Stimulated activated naive CD8-positive, alpha-beta T cell treated with anti-CD3 and anti-CD28 coated beads, Interleukin-15, Interleukin-2, amounts not matched to agents 100 U/mL and 50 U/mL, for 24 hours (primary cell): ENCODE results near the gene BTK.

Experiments used
- ATAC-seq: fragments of 150-1000 bp; cut with Tn5 transposase; one replicate; pipeline ENCODE4 v1.10.0; 2021
- DNase-seq: peaks from one replicate; pipeline ENCODE4 v3.0.0; 2021

Gene BTK

DNA sequence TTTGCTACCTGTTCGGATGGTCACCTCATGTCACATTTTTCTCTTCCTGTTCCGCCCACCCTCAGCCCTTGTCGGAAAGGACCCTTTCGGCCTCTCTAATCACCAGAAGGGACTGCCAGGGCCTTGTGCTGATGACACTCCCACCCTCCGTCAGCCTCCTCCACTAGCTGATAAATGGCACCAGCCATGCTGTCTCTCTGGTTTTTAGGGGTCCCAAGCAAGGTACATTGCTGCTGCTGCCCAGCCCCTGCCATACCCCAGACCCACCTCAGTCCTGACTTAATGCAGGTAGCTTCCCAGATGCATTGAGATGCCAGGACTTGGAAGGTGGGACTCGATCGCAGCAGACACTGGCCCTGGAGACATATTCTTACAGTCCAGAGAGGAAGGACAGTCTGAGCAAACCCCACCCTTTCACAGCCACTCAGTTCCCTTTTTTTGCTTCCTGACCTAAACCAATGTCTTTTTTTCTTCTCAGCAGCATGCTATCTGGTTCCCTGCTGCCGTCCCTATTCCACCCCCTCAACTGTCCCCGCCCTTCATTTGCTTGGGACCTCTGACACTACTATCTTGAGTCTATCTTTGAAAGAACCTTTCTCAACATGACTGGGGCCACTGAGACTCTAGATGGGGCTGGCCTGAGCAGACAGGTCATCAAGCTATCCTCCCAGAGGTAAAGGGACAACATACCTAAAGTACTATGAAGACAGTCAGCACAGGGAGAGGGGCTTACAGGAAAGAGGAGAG is at the start of gene BTK:
TSS of gene BTK (minus strand) at position 397 of the 747 bp plus-strand sequence. CDS start 10,907 bp downstream, outside the sequence.
- ATAC-seq (no peak), DNase-seq (no peak)

DNA sequence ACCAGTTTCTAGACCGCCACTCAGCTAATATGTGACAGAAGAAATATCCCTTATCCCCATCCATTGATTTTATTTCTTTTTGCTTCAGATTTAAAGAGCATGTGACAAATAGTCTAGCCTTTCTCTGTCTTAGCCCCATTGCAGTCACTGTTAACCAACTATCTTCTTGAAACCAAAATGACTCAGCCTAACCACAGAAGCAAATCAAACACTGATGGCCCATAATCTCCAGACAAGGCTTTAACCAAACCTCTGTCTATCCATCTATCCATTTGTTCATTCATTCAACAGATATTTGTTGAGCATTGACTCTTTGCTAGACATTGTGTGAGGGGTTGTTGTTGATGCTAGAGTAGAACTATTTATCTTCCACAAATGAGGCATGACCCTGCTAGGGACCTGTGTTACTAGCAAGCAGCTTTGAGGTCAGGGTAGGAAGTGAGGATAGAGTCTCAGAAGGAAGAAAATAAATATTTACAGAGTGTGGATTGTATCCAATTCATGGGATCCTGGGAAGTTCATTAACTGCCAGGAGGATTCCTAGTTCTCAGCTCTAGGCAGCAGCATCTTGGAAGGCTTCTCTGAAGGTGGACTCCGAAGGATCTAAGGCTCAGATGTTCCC is 44.6 kb upstream of the BTK start:
- ATAC-seq (peak; percentile 96), DNase-seq (no peak)

- no peak for DNase-seq
- ATAC-seq: peak; percentile 66
Measured at GRCh38 chrX:101429934-101430333, 43.9 kb upstream of the BTK start.

- no peak for ATAC-seq
Measured at GRCh38 chrX:101427954-101428353, 42.0 kb upstream of the BTK start.

GRCh38 chrX:101419489-101419888 is 33.5 kb upstream of the BTK start:
- DNase-seq: no peak
- ATAC-seq: no peak

More at GRCh38 chrX:101427954-101428353, 42.0 kb upstream of the BTK start:
- no peak for DNase-seq

- DNase-seq (peak; percentile 58), ATAC-seq (peak; percentile 48)
Measured at GRCh38 chrX:101417981-101418841, 32.2 kb upstream of the BTK start.

DNA sequence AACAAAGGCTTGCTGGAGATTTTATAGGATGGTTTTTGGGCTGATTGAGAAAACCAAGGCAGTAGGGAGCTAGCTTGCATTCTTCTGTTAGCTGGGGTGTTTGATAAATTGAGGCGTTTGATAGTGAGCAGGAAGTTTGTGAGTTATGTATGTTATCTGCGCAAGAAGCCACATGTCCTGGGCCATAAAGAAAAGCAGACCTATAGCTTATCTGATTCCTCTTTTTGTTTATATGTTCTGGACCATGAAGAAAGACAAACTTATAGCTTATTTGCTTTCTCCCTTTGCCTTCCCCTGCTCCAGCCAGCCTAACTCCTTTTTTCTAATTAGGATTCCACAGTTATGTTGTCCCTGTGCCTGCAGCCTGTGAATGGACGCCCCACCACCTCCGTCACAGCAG is 31.2 kb upstream of the BTK start:
- DNase-seq (no peak), ATAC-seq (no peak)

GRCh38 chrX:101416691-101417090 is 30.7 kb upstream of the BTK start:
- DNase-seq: no peak
- no peak for ATAC-seq

DNA sequence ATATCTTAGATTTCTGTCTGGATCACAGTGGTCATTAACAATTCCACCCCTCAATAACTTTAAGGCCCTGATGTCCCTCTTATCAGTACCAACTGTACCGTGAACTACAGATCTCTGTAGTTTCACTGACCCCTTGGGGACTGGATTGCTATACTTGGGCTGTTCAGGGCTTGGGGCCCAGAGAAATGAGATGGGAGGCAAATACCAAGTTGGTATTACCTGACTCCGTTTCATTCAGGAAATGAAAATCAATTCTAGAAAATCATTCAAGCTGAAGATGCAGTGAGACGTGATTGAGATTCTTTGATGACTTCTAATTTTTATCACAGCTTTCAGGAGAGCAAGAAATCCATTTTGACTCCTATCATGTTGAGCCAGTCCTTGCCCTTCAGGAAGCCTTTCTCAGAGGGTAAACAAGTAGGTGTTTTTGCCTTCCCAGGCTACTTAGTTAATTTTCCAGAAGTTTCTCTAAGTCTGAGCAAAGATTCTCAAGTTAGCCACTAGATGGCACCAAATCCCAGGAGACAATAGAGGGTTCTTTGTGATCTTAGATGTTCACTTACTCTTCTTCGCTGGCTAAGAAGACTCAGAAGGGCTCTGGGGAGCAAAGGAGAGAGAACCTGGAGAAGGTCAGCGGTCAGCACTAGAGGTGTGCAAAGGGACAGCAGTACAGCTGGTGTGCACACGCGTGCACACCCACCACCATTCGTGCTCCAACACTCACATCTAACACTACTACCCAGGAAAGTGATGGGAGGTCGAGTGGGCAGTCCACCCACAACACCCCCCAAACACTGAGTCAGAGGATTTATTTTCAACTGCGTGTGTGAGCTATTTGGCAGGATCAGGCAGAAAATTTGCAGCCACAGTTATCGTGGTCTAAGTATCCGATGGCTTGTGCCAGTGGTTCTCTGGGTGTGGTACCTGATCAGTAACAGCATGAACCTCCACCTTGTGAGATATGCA is 29.5 kb upstream of the BTK start:
- peak; percentile 71 for ATAC-seq
- no peak for DNase-seq

- DNase-seq (no peak), ATAC-seq (no peak)
Measured at GRCh38 chrX:101411984-101412383, 26.0 kb upstream of the BTK start.

DNA sequence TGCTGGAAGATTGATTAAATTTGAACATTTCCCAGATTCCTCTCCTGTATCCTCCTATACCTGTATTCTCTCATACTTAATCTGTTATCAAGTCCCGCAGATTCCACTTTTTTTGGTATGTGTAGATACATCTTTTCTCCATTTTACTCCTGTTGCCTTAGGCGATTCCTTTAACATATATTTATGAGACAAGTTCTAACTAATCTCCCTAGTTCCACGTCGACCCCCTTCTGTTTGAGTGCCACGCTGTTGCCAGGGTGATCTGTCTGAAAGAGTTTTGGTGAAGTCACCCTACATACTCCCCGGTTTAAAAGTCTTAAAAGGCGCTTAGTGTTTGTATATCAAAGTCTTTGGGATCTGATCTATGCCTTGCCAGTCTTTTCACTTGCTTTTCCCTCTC is 24.5 kb upstream of the BTK start:
- ATAC-seq: no peak
- no peak for DNase-seq

- no peak for DNase-seq
- ATAC-seq: no peak
Measured at GRCh38 chrX:101409043-101409442, 23.1 kb upstream of the BTK start.

GRCh38 chrX:101408532-101408841 is 22.5 kb upstream of the BTK start:
- ATAC-seq (no peak), DNase-seq (no peak)

- DNase-seq (peak; percentile 83), ATAC-seq (peak; percentile 97)
Measured at GRCh38 chrX:101407748-101408531, 21.9 kb upstream of the BTK start, which contains the start of the genes GLA and HNRNPH2. TSS of gene GLA (minus strand) at chrX:101407925. CDS start at chrX:101407903, 22 bp downstream. TSS of gene HNRNPH2 (plus strand) at chrX:101408222. CDS start at chrX:101411989, 3,767 bp downstream.

DNA sequence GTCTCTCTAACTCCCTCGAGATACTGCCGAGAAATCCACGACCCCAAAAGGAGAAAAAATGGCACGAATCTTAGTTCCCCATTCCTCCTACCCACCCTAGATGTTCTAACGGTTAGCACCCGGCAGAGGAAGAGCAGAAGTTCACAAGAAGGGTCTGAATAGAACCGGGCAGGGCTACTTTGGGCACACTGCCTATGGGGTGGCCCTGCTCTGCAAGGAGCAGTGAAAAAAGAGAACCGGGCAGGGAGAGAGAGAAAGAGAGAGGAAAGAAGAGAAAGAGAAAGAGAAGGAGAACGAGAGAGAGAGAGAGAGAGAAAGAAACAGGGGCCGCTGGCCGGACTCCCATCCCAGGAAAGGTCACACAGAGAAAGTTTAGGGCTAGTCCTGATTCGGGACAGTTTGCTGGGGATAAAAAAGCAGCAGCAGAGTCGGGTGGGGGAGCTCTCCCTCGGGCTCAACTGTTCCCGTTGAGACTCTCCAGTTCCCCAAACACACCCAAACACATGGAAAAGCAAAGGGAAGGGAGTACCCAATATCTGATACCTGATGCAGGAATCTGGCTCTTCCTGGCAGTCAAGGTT is 21.3 kb upstream of the BTK start:
- ATAC-seq: no peak

GRCh38 chrX:101399825-101400224 is 13.8 kb upstream of the BTK start:
- ATAC-seq (no peak), DNase-seq (no peak)

More for the DNA sequence above, 21.3 kb upstream of the BTK start:
- no peak for DNase-seq

- ATAC-seq (no peak), DNase-seq (no peak)
Measured at GRCh38 chrX:101398694-101399093, 12.7 kb upstream of the BTK start.

DNA sequence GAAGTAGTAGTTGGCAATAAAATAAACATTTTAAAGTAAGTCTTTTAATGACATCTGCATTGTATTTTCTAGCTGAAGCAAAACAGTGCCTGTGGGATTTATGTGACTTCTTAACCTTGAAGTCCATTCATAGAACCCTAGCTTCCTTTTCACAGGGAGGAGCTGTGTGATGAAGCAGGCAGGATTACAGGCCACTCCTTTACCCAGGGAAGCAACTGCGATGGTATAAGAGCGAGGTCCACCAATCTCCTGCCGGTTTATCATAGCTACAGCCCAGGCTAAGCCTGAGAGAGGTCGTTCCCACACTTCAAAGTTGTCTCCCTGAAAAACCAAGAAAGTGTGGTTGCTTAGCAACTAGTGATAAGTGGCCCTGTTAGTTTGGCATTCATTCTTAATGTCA is 11.8 kb upstream of the BTK start:
- ATAC-seq: no peak

GRCh38 chrX:101395789-101396188 is 9.8 kb upstream of the BTK start:
- no peak for DNase-seq
- no peak for ATAC-seq

More for the DNA sequence above, 11.8 kb upstream of the BTK start:
- no peak for DNase-seq

DNA sequence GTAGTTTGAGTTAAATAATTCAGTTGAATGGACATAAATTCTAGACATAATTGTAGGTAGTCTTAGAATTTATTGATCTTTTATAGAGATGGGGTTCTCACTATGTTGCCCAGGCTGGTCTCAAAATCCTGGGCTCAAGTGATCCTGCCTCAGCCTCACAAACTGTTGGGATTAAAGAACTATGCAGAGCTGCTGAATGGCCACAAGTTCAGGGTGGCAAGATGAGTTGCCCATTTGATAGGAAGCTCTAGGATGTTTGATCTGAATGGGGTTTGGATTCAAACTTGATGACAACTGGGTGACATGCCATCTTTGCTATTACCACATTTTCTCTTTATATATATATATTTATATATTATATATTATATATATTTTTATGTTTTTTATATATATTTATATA is 8.4 kb upstream of the BTK start:
- DNase-seq: no peak
- no peak for ATAC-seq
